Uterus (tissue), 4 donors: ENCODE measurements around the gene UBP1. TPM values are rescaled to one million over a fixed set of nuclear protein-coding genes. Genes with fewer than 3 reads are reported as not detected.
"Not testable (repeated sequence)": the region's sequence is repeated elsewhere in the genome, so short reads cannot be mapped to it uniquely, and the experiment has no call there.

Experiments
- DNase-seq, 2 donors: peaks; one replicate each; pipeline ENCODE4 v3.0.0-alpha.2; 2019 to 2020
- H3K27ac ChIP-seq, 2 donors: fragments of 200-600 bp; sonication (generic); 1 replicate in 1 of 2; 2 replicates in 1 of 2; pipeline ENCODE4 v1.5.1; 2016 to 2018
- H3K27me3 ChIP-seq, 2 donors: fragments of 200-600 bp; sonication (generic); one replicate each; pipeline ENCODE4 v1.5.1; 2018 to 2019; ENCODE audit warnings: control low read depth in 1 of 2
- H3K36me3 ChIP-seq, 2 donors: fragments of 200-600 bp; sonication (generic); one replicate each; pipeline ENCODE4 v1.5.1; 2019; ENCODE audit warnings: control low read depth in 1 of 2
- H3K4me1 ChIP-seq, 2 donors: fragments of 200-600 bp; sonication (generic); one replicate each; pipeline ENCODE4 v1.5.1; 2018 to 2019; ENCODE audit warnings: control low read depth in 1 of 2
- H3K4me3 ChIP-seq, 2 donors: fragments of 200-600 bp; sonication (generic); 1 replicate in 1 of 2; 2 replicates in 1 of 2; pipeline ENCODE4 v1.5.1; 2018 to 2019; ENCODE audit warnings: mild to moderate bottlenecking in 1 of 2
- H3K9me3 ChIP-seq, 2 donors: fragments of 200-600 bp; sonication (generic); one replicate each; pipeline ENCODE4 v1.5.1; 2019; ENCODE audit warnings: control low read depth in 1 of 2
- POLR2A ChIP-seq, 2 donors: fragments of 450-650 bp; IDR thresholded peaks; one replicate each; pipeline ENCODE4 v1.6.1; 2016; ENCODE audit warnings: antibody characterized with exemption in 2 of 2, mild to moderate bottlenecking in 1 of 2, moderate library complexity in 1 of 2
- intact Hi-C: fragments of 100-400 bp; cut with DNase I; formaldehyde crosslinking; loops from one replicate; pipeline ENCODE4 v1.15.1; 2023; ENCODE audit warnings: low total_unique reads
- total RNA-seq, 4 donors: library from RNA; depleted of rRNA in 3 of 4; stranded (reverse); fragments of >200 nt in 3 of 4; gene quantifications; one replicate each; pipeline versions ENCODE4 v1.1.0 to v1.2.4, GENCODE V29; 2014 to 2023
- TF ChIP-seq, protein P1 (sequence below), 4 experiments: fragments of 200-600 bp in 2 of 4; fragments of 450-650 bp in 2 of 4; sonication (generic) in 2 of 4; IDR thresholded peaks; one replicate each; pipeline ENCODE4 v1.5.1; 2016 to 2019; ENCODE audit warnings: antibody characterized with exemption in 4 of 4, mild to moderate bottlenecking in 2 of 4, moderate library complexity in 1 of 4
- donor health status: DM: yes; HTN: yes; CAD: no.

Gene UBP1
- total RNA-seq, 4 donors from 2014 or later, result 25.6 to 86.3 (median 51.2) TPM

DNA sequence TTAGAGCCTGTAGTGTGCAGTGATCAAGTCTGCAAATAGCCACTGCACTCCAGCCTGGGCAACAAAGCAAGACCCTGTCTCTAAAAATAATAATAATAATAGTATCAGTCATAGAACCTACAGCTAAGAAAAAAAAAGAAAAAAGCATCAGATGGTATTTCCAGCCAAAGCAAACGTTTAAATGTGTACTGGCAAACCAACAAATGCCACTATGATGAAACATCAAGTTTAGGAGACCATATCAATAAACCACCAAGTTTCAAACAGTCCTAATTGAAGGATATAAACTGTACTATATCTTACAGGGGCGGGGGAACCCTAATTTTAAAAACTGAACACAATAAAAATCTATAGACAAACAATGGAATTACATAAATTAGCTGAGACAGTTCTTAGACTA, 6.4 kb downstream of the UBP1 start:
- TF ChIP-seq, protein P1, sequence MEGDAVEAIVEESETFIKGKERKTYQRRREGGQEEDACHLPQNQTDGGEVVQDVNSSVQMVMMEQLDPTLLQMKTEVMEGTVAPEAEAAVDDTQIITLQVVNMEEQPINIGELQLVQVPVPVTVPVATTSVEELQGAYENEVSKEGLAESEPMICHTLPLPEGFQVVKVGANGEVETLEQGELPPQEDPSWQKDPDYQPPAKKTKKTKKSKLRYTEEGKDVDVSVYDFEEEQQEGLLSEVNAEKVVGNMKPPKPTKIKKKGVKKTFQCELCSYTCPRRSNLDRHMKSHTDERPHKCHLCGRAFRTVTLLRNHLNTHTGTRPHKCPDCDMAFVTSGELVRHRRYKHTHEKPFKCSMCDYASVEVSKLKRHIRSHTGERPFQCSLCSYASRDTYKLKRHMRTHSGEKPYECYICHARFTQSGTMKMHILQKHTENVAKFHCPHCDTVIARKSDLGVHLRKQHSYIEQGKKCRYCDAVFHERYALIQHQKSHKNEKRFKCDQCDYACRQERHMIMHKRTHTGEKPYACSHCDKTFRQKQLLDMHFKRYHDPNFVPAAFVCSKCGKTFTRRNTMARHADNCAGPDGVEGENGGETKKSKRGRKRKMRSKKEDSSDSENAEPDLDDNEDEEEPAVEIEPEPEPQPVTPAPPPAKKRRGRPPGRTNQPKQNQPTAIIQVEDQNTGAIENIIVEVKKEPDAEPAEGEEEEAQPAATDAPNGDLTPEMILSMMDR (IDR thresholded peaks at IDR 0.05), result no peak
- TF ChIP-seq POLR2A (IDR thresholded peaks at IDR 0.05), result no peak
- no peak overlapping the region for H3K27ac ChIP-seq
- DNase-seq, result no peak
- peaks cover 0 to 13% of the 10 kb centered on the region in 2 donors for H3K4me1 ChIP-seq
- intact Hi-C loops, result no loop called here
- no peaks in the 10 kb centered on the region for H3K27me3 ChIP-seq
- H3K36me3 ChIP-seq, result no peaks in the 10 kb centered on the region
- no peaks in the 10 kb centered on the region for H3K9me3 ChIP-seq
- no peak overlapping the region for H3K4me3 ChIP-seq

DNA sequence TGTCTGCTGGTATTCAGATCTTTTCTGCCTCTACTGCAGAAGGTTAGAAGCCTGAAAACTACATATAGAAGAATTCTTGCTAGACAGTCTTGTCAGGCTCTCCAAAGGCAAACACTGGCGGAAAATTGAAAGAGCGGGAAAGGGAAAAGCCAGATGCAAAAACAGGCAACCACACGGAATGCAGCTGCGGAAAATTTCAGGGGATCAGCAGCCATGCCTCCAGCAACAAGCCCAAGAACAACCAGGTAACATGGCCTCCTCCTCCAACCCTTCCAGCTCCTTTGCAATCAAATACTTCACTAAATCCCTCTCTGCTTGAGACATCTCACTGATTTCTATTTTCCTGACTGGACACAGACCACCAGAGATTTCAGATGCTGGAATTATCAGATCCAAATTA, 9.6 kb downstream of the UBP1 start:
- TF ChIP-seq POLR2A (IDR thresholded peaks at IDR 0.05), result no peak
- TF ChIP-seq, protein P1 (IDR thresholded peaks at IDR 0.05), result no peak
- H3K4me3 ChIP-seq, result no peak overlapping the region
- intact Hi-C loops, result no loop called here
- no peak overlapping the region for H3K27ac ChIP-seq
- H3K27me3 ChIP-seq, result no peaks in the 10 kb centered on the region
- DNase-seq, result no peak
- H3K9me3 ChIP-seq, result no peaks in the 10 kb centered on the region
- H3K36me3 ChIP-seq, result no peaks in the 10 kb centered on the region
- H3K4me1 ChIP-seq, result no peaks in the 10 kb centered on the region

DNA sequence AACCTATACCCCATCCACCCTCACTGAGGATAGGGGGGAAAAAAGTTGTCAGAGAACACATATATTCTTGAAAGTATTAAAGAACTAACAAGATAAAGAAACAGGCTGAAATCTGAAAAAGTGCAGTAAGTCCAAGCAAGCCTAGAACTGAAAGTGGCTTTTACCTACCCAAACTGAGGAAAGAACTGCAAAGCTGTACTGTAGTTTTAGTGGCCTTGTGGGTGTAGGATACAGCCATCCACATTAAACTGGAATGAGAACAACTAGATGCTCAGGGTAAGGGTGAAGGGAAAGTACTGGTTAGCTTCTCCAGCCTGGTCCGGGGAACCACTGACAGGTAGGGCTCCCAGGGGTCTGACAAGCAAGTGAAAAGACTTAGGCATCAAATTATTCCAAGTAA, 10.1 kb downstream of the UBP1 start:
- no peak for TF ChIP-seq POLR2A (IDR thresholded peaks at IDR 0.05)
- TF ChIP-seq, protein P1 (IDR thresholded peaks at IDR 0.05), result no peak
- Histone ChIP-seq H3K27me3 (no peaks in the 10 kb centered on the region), H3K4me3 (no peak overlapping the region), H3K4me1 (no peaks in the 10 kb centered on the region), H3K9me3 (no peaks in the 10 kb centered on the region), H3K36me3 (no peaks in the 10 kb centered on the region), H3K27ac (no peak overlapping the region)
- no peak for DNase-seq
- intact Hi-C loops, result no loop called here

DNA sequence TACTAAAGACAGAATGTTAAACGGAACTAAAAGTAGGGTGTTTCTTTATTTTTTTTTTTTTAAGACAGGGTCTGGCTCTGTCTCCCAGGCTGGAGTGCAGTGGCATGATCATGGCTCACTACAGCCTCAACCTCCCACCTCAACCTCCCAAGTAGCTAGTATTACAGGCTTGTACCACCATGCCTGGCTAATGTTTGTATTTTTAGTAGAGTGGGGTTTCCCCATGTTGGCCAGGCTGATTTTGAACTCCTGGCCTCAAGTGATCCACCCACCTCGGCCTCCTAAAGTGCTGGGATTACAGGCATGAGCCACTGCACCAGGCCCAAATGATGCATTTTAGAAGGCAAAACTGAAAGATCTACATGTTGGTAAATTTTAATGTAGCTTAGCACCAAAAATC, 10.9 kb downstream of the UBP1 start:
- H3K4me3 ChIP-seq, H3K27me3 ChIP-seq, H3K27ac ChIP-seq, intact Hi-C loops, H3K36me3 ChIP-seq, H3K9me3 ChIP-seq, DNase-seq, H3K4me1 ChIP-seq: not testable (repeated sequence)

DNA sequence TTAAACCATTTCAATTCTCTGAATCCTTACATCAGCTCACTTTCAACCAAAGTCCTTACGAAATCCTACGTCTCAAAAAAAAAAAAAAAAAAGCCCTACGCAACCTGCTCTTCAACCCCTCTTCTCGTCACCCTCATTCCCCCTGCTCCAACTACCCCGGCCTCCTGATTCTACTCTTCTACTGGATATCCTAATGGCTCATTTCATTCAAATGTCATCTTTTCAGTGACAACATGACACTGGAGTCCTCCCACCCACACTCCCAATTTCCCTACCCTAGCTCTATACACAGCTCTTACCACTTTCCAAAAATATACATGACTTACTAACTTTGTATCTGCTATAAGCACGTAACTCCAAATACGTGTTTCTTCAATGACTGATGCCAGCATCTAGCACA, 11.5 kb downstream of the UBP1 start:
- no peak for DNase-seq
- Histone ChIP-seq H3K4me3 (no peak overlapping the region), H3K27me3 (no peaks in the 10 kb centered on the region), H3K36me3 (no peaks in the 10 kb centered on the region), H3K9me3 (no peaks in the 10 kb centered on the region), H3K4me1 (no peaks in the 10 kb centered on the region), H3K27ac (no peak overlapping the region)
- TF ChIP-seq, protein P1 (IDR thresholded peaks at IDR 0.05), result no peak
- no peak for TF ChIP-seq POLR2A (IDR thresholded peaks at IDR 0.05)
- intact Hi-C loops, result no loop called here

DNA sequence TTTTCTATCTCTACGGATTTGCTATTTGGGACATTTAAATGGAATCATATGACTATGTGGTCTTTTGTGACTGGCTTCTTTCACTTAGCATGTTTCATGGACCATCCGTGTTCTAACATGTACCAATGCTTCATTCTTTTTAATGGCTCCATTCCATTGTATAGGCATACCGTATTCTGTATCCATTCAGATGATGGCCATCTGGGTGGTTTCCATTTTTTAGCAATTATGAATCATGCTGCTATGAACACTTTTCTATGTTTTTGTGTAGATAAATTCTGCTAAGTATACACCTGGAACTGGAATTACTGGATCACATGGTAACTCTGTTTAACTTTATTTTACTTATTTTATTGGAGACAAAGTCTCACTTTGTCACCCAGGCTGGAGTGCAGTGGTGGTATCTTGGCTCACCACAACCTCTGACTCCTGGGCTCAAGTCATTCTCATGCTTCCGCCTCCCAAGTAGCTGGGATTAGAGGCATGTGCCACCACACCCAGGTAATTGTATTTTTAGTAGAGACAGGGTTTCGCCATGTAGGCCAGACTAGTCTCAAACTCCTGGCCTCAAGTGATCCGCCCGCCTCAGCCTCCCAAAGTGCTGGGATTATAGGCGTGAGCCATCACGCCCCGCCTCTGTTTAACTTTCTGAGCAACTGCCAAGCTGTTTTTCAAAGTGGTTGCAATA, 13.4 kb downstream of the UBP1 start:
- TF ChIP-seq POLR2A (IDR thresholded peaks at IDR 0.05), result no peak
- TF ChIP-seq, protein P1 (IDR thresholded peaks at IDR 0.05), result no peak
- Histone ChIP-seq H3K4me3 (no peak overlapping the region), H3K36me3 (no peaks in the 10 kb centered on the region), H3K27ac (no peak overlapping the region), H3K9me3 (no peaks in the 10 kb centered on the region), H3K4me1 (no peaks in the 10 kb centered on the region), H3K27me3 (no peaks in the 10 kb centered on the region)
- DNase-seq, result no peak
- intact Hi-C loops, result no loop called here
